GM06990 (cell line): ENCODE results near the gene TCF12.
"Not testable (repeated sequence)": the region's sequence is repeated elsewhere in the genome, so short reads cannot be mapped to it uniquely, and the experiment has no call there.

Source experiments
- DNase-seq: peaks from one replicate; pipeline ENCODE4 v3.0.0-alpha.2; 2011; ENCODE audit not compliant: insufficient read length; ENCODE audit errors: extremely low read depth
- H3K27me3 ChIP-seq: replicated peaks from 2 replicates; pipeline ENCODE4 v1.6.0; 2011; ENCODE audit warnings: low read length; ENCODE audit not compliant: control insufficient read depth, insufficient read depth
- H3K36me3 ChIP-seq: 2 replicates; pipeline ENCODE4 v1.5.1; 2011; ENCODE audit warnings: low read length; ENCODE audit not compliant: control insufficient read depth, insufficient read depth
- H3K4me3 ChIP-seq: replicated peaks from 2 replicates; pipeline ENCODE4 v1.5.1; 2011; ENCODE audit warnings: low read depth, mild to moderate bottlenecking, control low read depth, low read length
- CTCF ChIP-seq: IDR thresholded peaks from 2 replicates; pipeline ENCODE4 v1.5.1; 2011; ENCODE audit warnings: low read length, control low read depth, mild to moderate bottlenecking, inconsistent platforms; ENCODE audit not compliant: insufficient read depth, poor library complexity, severe bottlenecking

The TCF12 gene

GRCh38 chr15:57091636-57092035 is 173.2 kb downstream of the TCF12 start:
- Histone ChIP-seq H3K27me3 (no peaks in the 10 kb centered on the region), H3K4me3 (no peak overlapping the region), H3K36me3 (no peaks in the 10 kb centered on the region)
- TF ChIP-seq CTCF, result no peak
- DNase-seq, result no peak

GRCh38 chr15:57092252-57092651 is 173.8 kb downstream of the TCF12 start:
- Histone ChIP-seq H3K36me3 (no peaks in the 10 kb centered on the region), H3K27me3 (no peaks in the 10 kb centered on the region), H3K4me3 (no peak overlapping the region)
- no peak for TF ChIP-seq CTCF
- no peak for DNase-seq

- Histone ChIP-seq H3K36me3 (no peaks in the 10 kb centered on the region), H3K27me3 (no peaks in the 10 kb centered on the region), H3K4me3 (no peak overlapping the region)
- DNase-seq, result no peak
- TF ChIP-seq CTCF, result no peak
Measured at GRCh38 chr15:57094321-57095257, 176.1 kb downstream of the TCF12 start.

- no peak for TF ChIP-seq CTCF
- H3K36me3 ChIP-seq, result no peaks in the 10 kb centered on the region
- H3K4me3 ChIP-seq, result no peak overlapping the region
- no peaks in the 10 kb centered on the region for H3K27me3 ChIP-seq
- DNase-seq, result no peak
Measured at GRCh38 chr15:57095896-57096295, 177.5 kb downstream of the TCF12 start.

GRCh38 chr15:57097246-57097645 is 178.8 kb downstream of the TCF12 start:
- DNase-seq, result no peak
- Histone ChIP-seq H3K36me3 (no peaks in the 10 kb centered on the region), H3K4me3 (no peak overlapping the region), H3K27me3 (no peaks in the 10 kb centered on the region)
- no peak for TF ChIP-seq CTCF

GRCh38 chr15:57097919-57098543 is 179.6 kb downstream of the TCF12 start:
- H3K36me3 ChIP-seq, H3K4me3 ChIP-seq, H3K27me3 ChIP-seq: not testable (repeated sequence)
- peak; percentile 34 for DNase-seq
